DOHH2 (cell line): ENCODE data around the gene HSD17B7.

Experiments used
- CTCF ChIP-seq: fragments of 200-600 bp; sonication (generic); IDR thresholded peaks from one replicate; pipeline ENCODE4 v1.5.1; 2014; ENCODE audit warnings: antibody characterized with exemption, mild to moderate bottlenecking, low read depth, low read length; ENCODE audit not compliant: poor library complexity, severe bottlenecking
- EZH2phosphoT487 ChIP-seq: fragments of 200-600 bp; sonication (generic); IDR thresholded peaks from 2 replicates; pipeline ENCODE4 v1.6.1; 2017; ENCODE audit warnings: borderline replicate concordance, mild to moderate bottlenecking, antibody characterized with exemption, low read length, moderate library complexity, mixed read lengths

- TF ChIP-seq CTCF (no peak), EZH2phosphoT487 (no peak)
Measured at GRCh38 chr1:162740755-162741154, 49.7 kb upstream of the HSD17B7 start.
